Neural cell (in vitro differentiated cells): ENCODE measurements around the gene SLC17A2.

ENCODE experiments used
- CTCF ChIP-seq: fragments of 450-650 bp; IDR thresholded peaks from 2 replicates; pipeline ENCODE4 v1.5.1; 2014; ENCODE audit warnings: antibody characterized with exemption, mild to moderate bottlenecking, moderate library complexity; ENCODE audit not compliant: poor library complexity, severe bottlenecking
- EZH2 ChIP-seq: fragments of 200-600, 300-800 bp; shearing (Covaris generic), sonication (generic); IDR thresholded peaks from 2 replicates; pipeline ENCODE4 v1.6.1; 2014; ENCODE audit warnings: antibody characterized with exemption, low read length, borderline replicate concordance, mild to moderate bottlenecking; ENCODE audit not compliant: insufficient read depth, poor library complexity, severe bottlenecking
- POLR2AphosphoS5 ChIP-seq: IDR thresholded peaks from 2 replicates; pipeline ENCODE4 v1.6.1; 2012
- RAD21 ChIP-seq: fragments of 450-650 bp; conservative IDR thresholded peaks from 2 replicates; pipeline ENCODE4 v1.6.1; 2014; ENCODE audit warnings: antibody characterized with exemption, mild to moderate bottlenecking, moderate library complexity
- SMC3 ChIP-seq: fragments of 450-650 bp; conservative IDR thresholded peaks from 2 replicates; pipeline ENCODE4 v1.6.1; 2014; ENCODE audit warnings: antibody characterized with exemption, mild to moderate bottlenecking, moderate library complexity; ENCODE audit not compliant: poor library complexity
- TAF1 ChIP-seq: IDR thresholded peaks from 2 replicates; pipeline ENCODE4 v1.6.1; 2012; ENCODE audit warnings: low read depth

GRCh38 chr6:25878721-25879322 lies 51.7 kb downstream of the SLC17A2 start:
- TF ChIP-seq CTCF, result no peak
- TF ChIP-seq SMC3, result no peak
- no peak for TF ChIP-seq TAF1
- TF ChIP-seq RAD21, result no peak
- no peak for TF ChIP-seq EZH2
- no peak for TF ChIP-seq POLR2AphosphoS5
